Left ventricle myocardium inferior (tissue), 1 donor: ENCODE data around the gene GTF2I. TPM values are rescaled to one million over a fixed set of nuclear protein-coding genes. Genes with fewer than 3 reads are reported as not detected.
A peak's percentile ranks its signal among the peaks of the same experiment; 100 is the strongest.
"Not testable (repeated sequence)": the region's sequence is repeated elsewhere in the genome, so short reads cannot be mapped to it uniquely, and the experiment has no call there.

ENCODE experiments used
- DNase-seq: peaks from one replicate; pipeline ENCODE4 v3.0.0-alpha.2; 2020
- H3K27ac ChIP-seq: fragments of 200-600 bp; replicated peaks from 2 replicates; pipeline ENCODE4 v1.8.0; 2021
- H3K27me3 ChIP-seq: fragments of 200-600 bp; 2 replicates; pipeline ENCODE4 v1.8.0; 2021; ENCODE audit warnings: low read depth
- H3K36me3 ChIP-seq: fragments of 200-600 bp; 2 replicates; pipeline ENCODE4 v1.8.0; 2021
- H3K4me1 ChIP-seq: fragments of 200-600 bp; 2 replicates; pipeline ENCODE4 v1.8.0; 2021
- H3K4me3 ChIP-seq: fragments of 200-600 bp; 2 replicates; pipeline ENCODE4 v1.8.0; 2021; ENCODE audit warnings: mild to moderate bottlenecking, moderate library complexity
- H3K9me3 ChIP-seq: fragments of 200-600 bp; replicated peaks from 2 replicates; pipeline ENCODE4 v1.8.0; 2021
- CTCF ChIP-seq: fragments of 200-600 bp; IDR thresholded peaks from 2 replicates; pipeline ENCODE4 v1.8.0; 2021; ENCODE audit warnings: antibody characterized with exemption, mild to moderate bottlenecking, borderline replicate concordance
- intact Hi-C: fragments of 100-400 bp; cut with micrococcal nuclease; formaldehyde crosslinking; loops from one replicate; pipeline ENCODE4 v1.11.0; 2022
- total RNA-seq: library from RNA; stranded (reverse); fragmentation: NEBNext Ultra II Directional; extraction: Animal tissue kit (Norgen Biotek cat#: 25700); gene quantifications from one replicate; pipeline ENCODE4 v1.2.1, GENCODE V29; 2021
- donor health status: DM: no; HTN: yes; CAD: no; lungs with severe emphysema.

Gene GTF2I
- total RNA-seq, 1 donor from 2014 or later: 122 TPM

- no peak for TF ChIP-seq CTCF
These were observed 7.9 kb downstream of the GTF2I start for GRCh38 chr7:74665296-74665938.

DNA sequence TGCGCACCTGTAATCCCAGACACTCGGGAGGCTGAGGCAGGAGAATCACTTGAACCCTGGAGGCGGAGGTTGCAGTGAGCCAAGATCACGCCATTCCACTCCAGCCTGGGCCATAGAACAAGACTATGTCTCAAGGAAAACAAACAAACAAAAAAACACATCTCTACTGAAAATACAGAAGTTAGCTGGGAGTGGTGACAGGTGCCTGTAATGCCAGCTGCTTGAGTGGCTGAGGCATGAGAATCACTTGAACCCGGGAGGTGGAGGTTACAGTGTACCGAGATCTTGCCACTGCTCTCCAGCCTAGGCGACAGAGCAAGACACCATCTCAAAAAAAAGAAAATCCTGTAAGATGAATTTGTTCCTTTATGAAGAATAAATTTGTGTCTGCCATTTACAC is 9.5 kb downstream of the GTF2I start:
- H3K4me3 ChIP-seq, H3K27ac ChIP-seq, intact Hi-C loops, H3K9me3 ChIP-seq, DNase-seq, H3K27me3 ChIP-seq: not testable (repeated sequence)
- Histone ChIP-seq H3K4me1 (peaks cover 79% of the 10 kb centered on the region), H3K36me3 (peaks cover 15% of the 10 kb centered on the region)

More at GRCh38 chr7:74665296-74665938, 7.9 kb downstream of the GTF2I start:
- Histone ChIP-seq H3K4me1 (peaks cover 79% of the 10 kb centered on the region), H3K4me3 (no peak overlapping the region), H3K9me3 (no peaks in the 10 kb centered on the region), H3K27me3 (no peaks in the 10 kb centered on the region), H3K27ac (no peak overlapping the region), H3K36me3 (peaks cover 15% of the 10 kb centered on the region)
- no peak for DNase-seq
- intact Hi-C loops: no loop called here

- H3K4me3 ChIP-seq, H3K9me3 ChIP-seq, intact Hi-C loops, H3K27me3 ChIP-seq, H3K27ac ChIP-seq, DNase-seq: not testable (repeated sequence)
- peaks cover 79% of the 10 kb centered on the region for H3K4me1 ChIP-seq
- peaks cover 15% of the 10 kb centered on the region for H3K36me3 ChIP-seq
These were observed 10.0 kb downstream of the GTF2I start for GRCh38 chr7:74667520-74667919.

- DNase-seq: no peak
- no peak for TF ChIP-seq CTCF
- intact Hi-C loops: no loop called here
- peak overlapping the region; percentile 55 for H3K27ac ChIP-seq
- H3K36me3 ChIP-seq: peaks cover 6% of the 10 kb centered on the region
- H3K4me1 ChIP-seq: peaks cover 61% of the 10 kb centered on the region
- no peaks in the 10 kb centered on the region for H3K9me3 ChIP-seq
- no peak overlapping the region for H3K4me3 ChIP-seq
- H3K27me3 ChIP-seq: no peaks in the 10 kb centered on the region
These were observed 14.1 kb downstream of the GTF2I start for GRCh38 chr7:74671602-74672001.

GRCh38 chr7:74672343-74672915 is 14.9 kb downstream of the GTF2I start:
- no peak for DNase-seq
- H3K4me3 ChIP-seq: no peak overlapping the region
- intact Hi-C loops: no loop called here
- TF ChIP-seq CTCF: no peak
- H3K27ac ChIP-seq: peak overlapping the region; percentile 55
- peaks cover 6% of the 10 kb centered on the region for H3K36me3 ChIP-seq
- no peaks in the 10 kb centered on the region for H3K27me3 ChIP-seq
- H3K9me3 ChIP-seq: no peaks in the 10 kb centered on the region
- peaks cover 61% of the 10 kb centered on the region for H3K4me1 ChIP-seq

DNA sequence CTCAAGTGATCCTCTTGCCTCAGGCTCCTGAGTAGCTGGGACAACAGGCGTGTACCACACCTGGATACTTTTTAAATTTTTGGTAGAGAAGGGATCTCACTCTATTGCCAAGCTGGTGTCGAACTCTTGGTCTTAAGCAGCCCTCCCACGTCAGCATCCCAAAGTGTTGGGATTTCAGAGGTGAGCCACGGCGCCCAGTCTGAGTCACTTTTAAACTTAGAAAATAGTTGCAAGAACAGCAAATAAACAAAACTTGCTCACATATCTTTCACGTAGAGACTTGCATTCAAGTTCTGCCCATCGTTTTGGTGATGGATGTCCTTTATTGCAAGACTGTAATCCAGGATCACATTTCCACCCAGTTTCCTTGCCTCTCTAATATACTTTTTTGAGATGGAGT is 16.6 kb downstream of the GTF2I start:
- TF ChIP-seq CTCF: no peak
- Histone ChIP-seq H3K27me3 (no peaks in the 10 kb centered on the region), H3K4me3 (no peak overlapping the region), H3K36me3 (peaks cover 14% of the 10 kb centered on the region), H3K4me1 (peaks cover 59% of the 10 kb centered on the region), H3K27ac (no peak overlapping the region), H3K9me3 (no peaks in the 10 kb centered on the region)
- intact Hi-C loops: no loop called here
- DNase-seq: no peak
